SU-DHL-6 (cell line): ENCODE measurements around the gene CTBP1.

Experiments used
- H2AFZ ChIP-seq: fragments of 200-600 bp; sonication (generic); 2 replicates; pipeline ENCODE4 v1.6.1; 2014; ENCODE audit warnings: low read depth, mild to moderate bottlenecking, moderate library complexity, mixed read lengths, antibody characterized with exemption, low read length; ENCODE audit not compliant: severe bottlenecking
- H3F3A ChIP-seq: fragments of 200-600 bp; shearing (Covaris generic); 2 replicates; pipeline ENCODE4 v1.6.0; 2016; ENCODE audit warnings: antibody characterized with exemption, mild to moderate bottlenecking; ENCODE audit not compliant: insufficient read depth
- H3K27ac ChIP-seq: fragments of 200-600 bp; sonication (generic); 2 replicates; pipeline ENCODE4 v1.5.1; 2016; ENCODE audit warnings: low read depth, mild to moderate bottlenecking, low read length, moderate library complexity, mixed read lengths
- H3K27me3 ChIP-seq: fragments of 200-600 bp; sonication (generic), shearing (Covaris generic); 2 replicates; pipeline ENCODE4 v1.6.0; 2014; ENCODE audit warnings: mild to moderate bottlenecking, low read length
- H3K36me3 ChIP-seq: fragments of 200-600 bp; sonication (generic); 2 replicates; pipeline ENCODE4 v1.6.1; 2014; ENCODE audit warnings: mild to moderate bottlenecking, low read length, mixed read lengths
- H3K4me2 ChIP-seq: fragments of 300-600, 200-600 bp; shearing (Covaris generic), sonication (generic); 2 replicates; pipeline ENCODE4 v1.6.0; 2014; ENCODE audit warnings: low read length, low read depth, mild to moderate bottlenecking; ENCODE audit not compliant: poor library complexity, severe bottlenecking
- H3K4me3 ChIP-seq: fragments of 200-600 bp; sonication (generic); 2 replicates; pipeline ENCODE4 v1.5.1; 2014; ENCODE audit warnings: antibody characterized with exemption, low read length, mild to moderate bottlenecking, mixed read lengths; ENCODE audit not compliant: insufficient read depth, poor library complexity, severe bottlenecking
- H3K79me2 ChIP-seq: fragments of 200-600 bp; sonication (generic); 2 replicates; pipeline ENCODE4 v1.6.1; 2014; ENCODE audit warnings: mild to moderate bottlenecking, low read length, moderate library complexity; ENCODE audit not compliant: insufficient read depth
- H3K9ac ChIP-seq: fragments of 200-600 bp; sonication (generic); 2 replicates; pipeline ENCODE4 v1.7.0; 2014; ENCODE audit warnings: mild to moderate bottlenecking, low read length
- H3K9me2 ChIP-seq: fragments of 200-600 bp; sonication (generic); replicated peaks from 2 replicates; pipeline ENCODE4 v1.6.1; 2014; ENCODE audit warnings: low read length; ENCODE audit not compliant: insufficient read depth
- H3K9me3 ChIP-seq: fragments of 200-600 bp; sonication (generic); 2 replicates; pipeline ENCODE4 v1.6.1; 2014; ENCODE audit warnings: low read length, mixed read lengths; ENCODE audit not compliant: insufficient read depth
- H4K20me1 ChIP-seq: fragments of 200-600 bp; sonication (generic); 2 replicates; pipeline ENCODE4 v1.6.1; 2014; ENCODE audit warnings: low read depth, mild to moderate bottlenecking, antibody characterized with exemption, low read length, moderate library complexity, mixed read lengths
- CTCF ChIP-seq: fragments of 200-600 bp; sonication (generic); IDR thresholded peaks from one replicate; pipeline ENCODE4 v1.5.1; 2017; ENCODE audit warnings: antibody characterized with exemption, mild to moderate bottlenecking, low read length, moderate library complexity; ENCODE audit not compliant: insufficient read depth, poor library complexity, severe bottlenecking
- EZH2phosphoT487 ChIP-seq: fragments of 200-600 bp; sonication (generic), shearing (Covaris generic); conservative IDR thresholded peaks from 2 replicates; pipeline ENCODE4 v1.6.1; 2018; ENCODE audit warnings: mild to moderate bottlenecking, antibody characterized with exemption, low read length, moderate library complexity, mixed read lengths

Gene CTBP1

GRCh38 chr4:1207157-1207470 is 41.8 kb downstream of the CTBP1 start:
- Histone ChIP-seq H3K27ac (no peak overlapping the region), H3K9ac (no peak overlapping the region), H4K20me1 (no peaks in the 10 kb centered on the region), H3K4me2 (no peak overlapping the region), H3K4me3 (no peak overlapping the region), H3K27me3 (no peaks in the 10 kb centered on the region), H3K79me2 (no peaks in the 10 kb centered on the region), H3K36me3 (no peaks in the 10 kb centered on the region), H2AFZ (no peak overlapping the region), H3K9me3 (no peaks in the 10 kb centered on the region), H3K9me2 (no peaks in the 10 kb centered on the region), H3F3A (peaks cover 3% of the 10 kb centered on the region; the same call in 1 of the 2 replicates)
- TF ChIP-seq EZH2phosphoT487 (no peak), CTCF (no peak)

GRCh38 chr4:1206299-1207156 is 42.4 kb downstream of the CTBP1 start:
- no peak overlapping the region for H3K9ac ChIP-seq
- no peak overlapping the region for H3K4me2 ChIP-seq
- H4K20me1 ChIP-seq = no peaks in the 10 kb centered on the region

GRCh38 chr4:1205586-1206298 is 43.2 kb downstream of the CTBP1 start:
- Histone ChIP-seq H3K9ac (no peak overlapping the region), H3K27me3 (no peaks in the 10 kb centered on the region), H3K27ac (no peak overlapping the region), H4K20me1 (no peaks in the 10 kb centered on the region), H3F3A (peaks cover 4% of the 10 kb centered on the region; the same call in 1 of the 2 replicates), H2AFZ (no peak overlapping the region), H3K79me2 (no peaks in the 10 kb centered on the region), H3K4me2 (no peak overlapping the region), H3K9me2 (no peaks in the 10 kb centered on the region), H3K36me3 (no peaks in the 10 kb centered on the region), H3K4me3 (no peak overlapping the region), H3K9me3 (no peaks in the 10 kb centered on the region)
- no peak for TF ChIP-seq CTCF
- TF ChIP-seq EZH2phosphoT487 = no peak

More at GRCh38 chr4:1206299-1207156, 42.4 kb downstream of the CTBP1 start:
- H2AFZ ChIP-seq = no peak overlapping the region
- H3K9me2 ChIP-seq = no peaks in the 10 kb centered on the region
- no peaks in the 10 kb centered on the region for H3K36me3 ChIP-seq
- no peaks in the 10 kb centered on the region for H3K9me3 ChIP-seq
- no peaks in the 10 kb centered on the region for H3K79me2 ChIP-seq
- no peak for TF ChIP-seq EZH2phosphoT487
- TF ChIP-seq CTCF = no peak
- H3F3A ChIP-seq = peaks cover 4% of the 10 kb centered on the region; the same call in 1 of the 2 replicates
- H3K27ac ChIP-seq = no peak overlapping the region
- H3K4me3 ChIP-seq = no peak overlapping the region
- H3K27me3 ChIP-seq = no peaks in the 10 kb centered on the region
